Heart left ventricle (tissue), 16 donors: ENCODE measurements around the gene MEGF11. TPM values are rescaled to one million over a fixed set of nuclear protein-coding genes. Genes with fewer than 3 reads are reported as not detected.
A peak's percentile ranks its signal among the peaks of the same experiment; 100 is the strongest.
"Not testable (repeated sequence)": the region's sequence is repeated elsewhere in the genome, so short reads cannot be mapped to it uniquely, and the experiment has no call there.

Experiments
- ATAC-seq, 4 donors: fragments of 200-7000 bp; cut with Tn5 transposase; one replicate each; pipeline ENCODE4 v1.9.1; 2020 to 2022; ENCODE audit warnings: moderate library complexity in 4 of 4, mild to moderate bottlenecking in 3 of 4, moderate number of reproducible peaks in 1 of 4
- DNase-seq, 5 donors: peaks; one replicate each; pipeline ENCODE4 v3.0.0-alpha.2; 2020
- H3K27ac ChIP-seq, 12 donors: fragments of 200-600 bp; sonication (generic) in 4 of 12; one replicate each; pipeline versions ENCODE4 v1.5.0 to v1.8.0; 2016 to 2022; ENCODE audit warnings: mild to moderate bottlenecking in 2 of 12
- H3K27me3 ChIP-seq, 9 donors: fragments of 200-600 bp; sonication (generic) in 2 of 9; one replicate each; pipeline versions ENCODE4 v1.5.1 to v1.8.0; 2016 to 2022; ENCODE audit warnings: mild to moderate bottlenecking in 3 of 9
- H3K36me3 ChIP-seq, 9 donors: fragments of 200-600 bp; sonication (generic) in 2 of 9; one replicate each; pipeline versions ENCODE4 v1.5.0 to v1.8.0; 2018 to 2022; ENCODE audit warnings: mild to moderate bottlenecking in 2 of 9
- H3K4me1 ChIP-seq, 12 donors: fragments of 200-600 bp; sonication (generic) in 4 of 12; one replicate each; pipeline versions ENCODE4 v1.5.0 to v1.8.0; 2016 to 2022; ENCODE audit warnings: mild to moderate bottlenecking in 3 of 12
- H3K4me3 ChIP-seq, 12 donors: fragments of 200-600 bp; sonication (generic) in 4 of 12; one replicate each; pipeline versions ENCODE4 v1.5.0 to v1.8.0; 2017 to 2022; ENCODE audit warnings: mild to moderate bottlenecking in 9 of 12, moderate library complexity in 4 of 12
- H3K9me3 ChIP-seq, 12 donors: fragments of 200-600 bp; sonication (generic) in 4 of 12; one replicate each; pipeline versions ENCODE4 v1.5.0 to v1.8.0; 2016 to 2022; ENCODE audit warnings: mild to moderate bottlenecking in 1 of 12
- POLR2A ChIP-seq, 2 donors: fragments of 450-650 bp; IDR thresholded peaks; one replicate each; pipeline ENCODE4 v1.6.1; 2017; ENCODE audit warnings: antibody characterized with exemption in 2 of 2, mild to moderate bottlenecking in 2 of 2, moderate library complexity in 2 of 2
- WGBS, 4 donors: extraction: QIAGEN DNeasy Blood & Tissue Kit in 2 of 4; methylation state at CpG; one replicate each; pipeline versions ENCODE4 v1.1.5 to v1.1.7; 2013 to 2018; 5-methylcytosine and 5-hydroxymethylcytosine counted together
- intact Hi-C, 10 donors: fragments of 100-400 bp; cut with DNase I; formaldehyde crosslinking; loops; one replicate each; pipeline versions ENCODE4 v1.11.1 to v1.14.2; 2022
- polyA plus RNA-seq, 2 donors: library from polyadenylated mRNA; stranded (reverse); fragments of 200-250 nt; gene quantifications; one replicate each; pipeline ENCODE4 v1.2.3, GENCODE V29; 2013
- total RNA-seq, 9 donors: library from RNA; depleted of rRNA in 2 of 9; stranded (reverse); fragments of >200 nt in 2 of 9; fragmentation: NEBNext Ultra II Directional in 3 of 9; extraction: Animal tissue kit (Norgen Biotek cat#: 25700) in 3 of 9; gene quantifications; one replicate each; pipeline versions ENCODE4 v1.1.0 to v1.2.4, GENCODE V29; 2016 to 2023
- TF ChIP-seq, protein P1 (sequence below), 12 donors: fragments of 200-600 bp; sonication (generic) in 4 of 12; IDR thresholded peaks; one replicate each; pipeline versions ENCODE4 v1.5.0 to v1.8.0; 2018 to 2022; ENCODE audit warnings: antibody characterized with exemption in 12 of 12, mild to moderate bottlenecking in 5 of 12
- donor health status: ischemic (EF 13 %, LVEDD 7.1; RV severe dilation, severe dysfunction).
- donor health status: healthy with polysubstance abuse.
- donor health status: DM: no; HTN: yes; CAD: no.
- donor health status: DM: no; HTN: no; CAD: no.
- donor health status: ischemic (EF 25% LVEDD 6.9; RV normal size, moderate dysfunction).
- donor health status: ischemic (EF 25% LVEDD 5.7; RV mildly dilated, moderate dysfunction).
- donor health status: healthy.
- donor health status: DM: yes; HTN: yes; CAD: no.
- donor health status: ischemic (EF 35%, LVEDD 5.7; RV mildly dilated, moderate dysfunction).
- donor health status: nonischemic (EF 11% LVEDD 7.7; RV severe dilation, severe dysfunction).
- donor health status: DM: yes; HTN: yes; CAD: no.
- donor health status: PGD.
- donor health status: ischemic (EF 29% LVEDD 5.4; RV normal size, mild dysfunction).
- donor health status: nonischemic (EF 23%, LVEDD 6.1; RV moderate dilation, normal function).

MEGF11 gene
- total and polyA plus RNA-seq, 11 donors: 0.07 TPM; not detected in 10

DNA sequence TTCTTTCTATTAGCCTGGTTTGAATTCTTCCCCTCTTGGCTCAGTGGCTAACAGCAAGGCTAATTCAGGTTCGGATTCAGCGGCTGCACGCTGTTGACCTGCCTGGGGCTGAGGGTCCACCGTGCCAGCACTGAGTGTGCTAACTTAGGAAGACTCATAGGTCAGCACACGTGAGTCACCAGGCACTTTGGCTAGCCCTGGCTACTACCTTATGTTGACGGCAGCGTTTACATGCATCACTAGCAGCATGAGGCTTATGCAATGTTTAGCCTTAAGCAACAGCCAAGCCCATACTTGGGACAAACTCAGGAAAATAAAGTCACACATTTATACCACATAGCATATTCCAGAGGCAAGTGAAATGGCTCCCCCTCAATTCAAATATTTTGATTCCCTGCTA lies 246.6 kb downstream of the MEGF11 start:
- H3K9me3 ChIP-seq: no peaks in the 10 kb centered on the region
- H3K36me3 ChIP-seq: no peaks in the 10 kb centered on the region
- no peak overlapping the region for H3K27ac ChIP-seq
- H3K4me3 ChIP-seq: no peak overlapping the region
- intact Hi-C loops: no loop called here
- H3K4me1 ChIP-seq: no peaks in the 10 kb centered on the region
- TF ChIP-seq, protein P1, sequence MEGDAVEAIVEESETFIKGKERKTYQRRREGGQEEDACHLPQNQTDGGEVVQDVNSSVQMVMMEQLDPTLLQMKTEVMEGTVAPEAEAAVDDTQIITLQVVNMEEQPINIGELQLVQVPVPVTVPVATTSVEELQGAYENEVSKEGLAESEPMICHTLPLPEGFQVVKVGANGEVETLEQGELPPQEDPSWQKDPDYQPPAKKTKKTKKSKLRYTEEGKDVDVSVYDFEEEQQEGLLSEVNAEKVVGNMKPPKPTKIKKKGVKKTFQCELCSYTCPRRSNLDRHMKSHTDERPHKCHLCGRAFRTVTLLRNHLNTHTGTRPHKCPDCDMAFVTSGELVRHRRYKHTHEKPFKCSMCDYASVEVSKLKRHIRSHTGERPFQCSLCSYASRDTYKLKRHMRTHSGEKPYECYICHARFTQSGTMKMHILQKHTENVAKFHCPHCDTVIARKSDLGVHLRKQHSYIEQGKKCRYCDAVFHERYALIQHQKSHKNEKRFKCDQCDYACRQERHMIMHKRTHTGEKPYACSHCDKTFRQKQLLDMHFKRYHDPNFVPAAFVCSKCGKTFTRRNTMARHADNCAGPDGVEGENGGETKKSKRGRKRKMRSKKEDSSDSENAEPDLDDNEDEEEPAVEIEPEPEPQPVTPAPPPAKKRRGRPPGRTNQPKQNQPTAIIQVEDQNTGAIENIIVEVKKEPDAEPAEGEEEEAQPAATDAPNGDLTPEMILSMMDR (IDR thresholded peaks at IDR 0.05): no peak
- no peak for TF ChIP-seq POLR2A (IDR thresholded peaks at IDR 0.05)
- 66 to 78% (median 74%) methylated on average over 7 of the region's 7 CpGs for WGBS, 4 donors
- DNase-seq: no peak
- ATAC-seq: no peak
- H3K27me3 ChIP-seq: peaks cover 0 to 15% (median 0%) of the 10 kb centered on the region in 9 donors

GRCh38 chr15:66004618-66005262 lies 248.8 kb downstream of the MEGF11 start:
- H3K4me1 ChIP-seq: no peaks in the 10 kb centered on the region
- 37 to 46% (median 42%) methylated on average over 6 of the region's 6 CpGs for WGBS, 4 donors
- H3K9me3 ChIP-seq: no peaks in the 10 kb centered on the region
- H3K27me3 ChIP-seq: peaks cover 0 to 18% (median 0%) of the 10 kb centered on the region in 9 donors
- peak in 1 of 4 donors; percentile 55 for ATAC-seq
- H3K4me3 ChIP-seq: no peak overlapping the region
- intact Hi-C loops: no loop called here
- H3K36me3 ChIP-seq: no peaks in the 10 kb centered on the region
- peak in 1 of 5 donors; percentile 36 for DNase-seq
- TF ChIP-seq, protein P1 (IDR thresholded peaks at IDR 0.05): no peak
- TF ChIP-seq POLR2A (IDR thresholded peaks at IDR 0.05): no peak
- no peak overlapping the region for H3K27ac ChIP-seq

GRCh38 chr15:66003129-66003528 lies 250.4 kb downstream of the MEGF11 start:
- H3K4me3 ChIP-seq, intact Hi-C loops, H3K36me3 ChIP-seq, H3K27ac ChIP-seq, H3K4me1 ChIP-seq, DNase-seq, ATAC-seq, H3K9me3 ChIP-seq: not testable (repeated sequence)
- WGBS, 4 donors: 81 to 91% (median 86%) methylated on average over 4 of the region's 4 CpGs
- peaks cover 0 to 22% (median 0%) of the 10 kb centered on the region in 9 donors for H3K27me3 ChIP-seq

DNA sequence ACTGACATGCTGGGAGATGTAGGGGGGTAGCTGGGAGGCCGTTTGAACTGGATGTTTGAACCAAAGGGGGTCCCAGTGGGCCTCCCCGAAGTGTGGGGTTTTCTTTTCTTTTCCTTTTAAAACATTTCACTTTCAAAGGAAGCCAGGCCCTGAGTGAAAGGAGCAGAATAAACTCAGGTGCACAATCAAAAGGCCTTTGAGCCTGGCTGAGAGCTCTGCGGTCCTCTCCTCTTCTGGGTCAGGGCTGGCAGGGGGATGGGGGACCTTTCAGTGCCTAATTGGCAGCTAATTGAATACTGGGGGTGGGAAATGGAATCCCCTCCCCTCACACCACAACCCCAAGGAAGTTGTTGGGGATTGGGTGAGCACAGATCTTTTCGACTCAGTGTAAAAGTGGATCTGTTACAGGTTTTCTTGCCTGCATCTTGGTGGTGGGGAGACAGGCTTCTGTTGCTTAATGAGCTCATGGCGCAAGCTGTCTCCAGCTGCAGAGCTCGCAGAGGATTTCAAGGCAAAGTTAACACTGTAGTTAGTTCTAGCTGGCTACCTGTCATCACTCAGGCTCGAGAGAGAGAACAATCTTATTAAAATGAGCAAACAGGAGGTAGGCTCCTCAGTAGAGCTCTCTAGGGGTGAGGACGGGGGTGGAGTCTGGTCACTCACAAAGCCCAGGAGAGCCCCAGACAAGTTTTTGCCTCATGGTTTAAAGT lies 251.7 kb downstream of the MEGF11 start:
- ATAC-seq (no peak), DNase-seq (no peak)
- TF ChIP-seq, protein P1 (IDR thresholded peaks at IDR 0.05): no peak
- TF ChIP-seq POLR2A (IDR thresholded peaks at IDR 0.05): no peak
- H3K9me3 ChIP-seq: no peaks in the 10 kb centered on the region
- 13 to 34% (median 17%) methylated on average over 8 of the region's 8 CpGs for whole genome bisulfite sequencing, 4 donors
- H3K27ac ChIP-seq: no peak overlapping the region
- no peaks in the 10 kb centered on the region for H3K4me1 ChIP-seq
- H3K36me3 ChIP-seq: no peaks in the 10 kb centered on the region
- peaks cover 0 to 17% (median 0%) of the 10 kb centered on the region in 9 donors for H3K27me3 ChIP-seq
- intact Hi-C loops: no loop called here
- no peak overlapping the region for H3K4me3 ChIP-seq
